ENCODE data around the gene RSPO3.
A peak's percentile ranks its signal among the peaks of the same experiment; 100 is the strongest.

Gene RSPO3

GRCh38 chr6:127147534-127147933 lies 29.1 kb downstream of the RSPO3 start:
- no peaks in the 10 kb centered on the region for H3K9me2 ChIP-seq (replicated peaks; ENCODE audit: low read depth, low read length)
- H3F3A ChIP-seq (ENCODE audit: low read depth) = no peaks in the 10 kb centered on the region
- no peaks in the 10 kb centered on the region for H3K79me2 ChIP-seq (ENCODE audit: insufficient read depth, low read length)
- TF ChIP-seq CTCF (conservative IDR thresholded peaks at IDR 0.05; ENCODE audit: low read length) = no peak
- TF ChIP-seq EZH2phosphoT487 (IDR thresholded peaks at IDR 0.05; ENCODE audit: borderline replicate concordance) = no peak
- no peaks in the 10 kb centered on the region for H4K20me1 ChIP-seq (ENCODE audit: insufficient read depth, low read length, poor library complexity, severe bottlenecking)
- no peaks in the 10 kb centered on the region for H3K9me3 ChIP-seq (ENCODE audit: insufficient read depth, low read depth, low read length)
- H3K4me3 ChIP-seq (ENCODE audit: low read length, poor library complexity, severe bottlenecking) = no peak overlapping the region
- peak overlapping the region; percentile 31; the same call in 1 of the 2 replicates for H2AFZ ChIP-seq (ENCODE audit: low read length)
- H3K27me3 ChIP-seq (ENCODE audit: insufficient read depth, low read length, poor library complexity, severe bottlenecking) = no peaks in the 10 kb centered on the region
- H3K4me2 ChIP-seq (ENCODE audit: low read depth, low read length, poor library complexity, severe bottlenecking) = no peak overlapping the region
- peaks cover 12% of the 10 kb centered on the region for H3K4me1 ChIP-seq (ENCODE audit: insufficient read depth, low read length, poor library complexity, severe bottlenecking)
- no peak overlapping the region for H3K9ac ChIP-seq (ENCODE audit: low read depth, low read length, poor library complexity, severe bottlenecking)
- no peaks in the 10 kb centered on the region for H3K36me3 ChIP-seq (ENCODE audit: insufficient read depth, low read length)

- no peaks in the 10 kb centered on the region for H3K9me3 ChIP-seq (ENCODE audit: insufficient read depth, low read depth, low read length)
- H3K36me3 ChIP-seq (ENCODE audit: insufficient read depth, low read length) = no peaks in the 10 kb centered on the region
- H3K9ac ChIP-seq (ENCODE audit: low read depth, low read length, poor library complexity, severe bottlenecking) = no peak overlapping the region
- TF ChIP-seq CTCF (conservative IDR thresholded peaks at IDR 0.05; ENCODE audit: low read length) (no peak), EZH2phosphoT487 (IDR thresholded peaks at IDR 0.05; ENCODE audit: borderline replicate concordance) (no peak)
- no peak overlapping the region for H3K4me3 ChIP-seq (ENCODE audit: low read length, poor library complexity, severe bottlenecking)
- no peak overlapping the region for H2AFZ ChIP-seq (ENCODE audit: low read length)
- no peaks in the 10 kb centered on the region for H3F3A ChIP-seq (ENCODE audit: low read depth)
- peaks cover 12% of the 10 kb centered on the region for H3K4me1 ChIP-seq (ENCODE audit: insufficient read depth, low read length, poor library complexity, severe bottlenecking)
- H3K9me2 ChIP-seq (replicated peaks; ENCODE audit: low read depth, low read length) = no peaks in the 10 kb centered on the region
- no peak overlapping the region for H3K4me2 ChIP-seq (ENCODE audit: low read depth, low read length, poor library complexity, severe bottlenecking)
- no peaks in the 10 kb centered on the region for H3K79me2 ChIP-seq (ENCODE audit: insufficient read depth, low read length)
- H4K20me1 ChIP-seq (ENCODE audit: insufficient read depth, low read length, poor library complexity, severe bottlenecking) = no peaks in the 10 kb centered on the region
- H3K27me3 ChIP-seq (ENCODE audit: insufficient read depth, low read length, poor library complexity, severe bottlenecking) = no peaks in the 10 kb centered on the region
Observed at GRCh38 chr6:127148511-127148910, 30.0 kb downstream of the RSPO3 start.

GRCh38 chr6:127154509-127154908 lies 36.0 kb downstream of the RSPO3 start:
- no peak overlapping the region for H3K4me3 ChIP-seq (ENCODE audit: low read length, poor library complexity, severe bottlenecking)
- TF ChIP-seq EZH2phosphoT487 (IDR thresholded peaks at IDR 0.05; ENCODE audit: borderline replicate concordance) = no peak
- TF ChIP-seq CTCF (conservative IDR thresholded peaks at IDR 0.05; ENCODE audit: low read length) = no peak
- no peak overlapping the region for H2AFZ ChIP-seq (ENCODE audit: low read length)
- no peaks in the 10 kb centered on the region for H3K79me2 ChIP-seq (ENCODE audit: insufficient read depth, low read length)
- no peaks in the 10 kb centered on the region for H4K20me1 ChIP-seq (ENCODE audit: insufficient read depth, low read length, poor library complexity, severe bottlenecking)
- H3K36me3 ChIP-seq (ENCODE audit: insufficient read depth, low read length) = no peaks in the 10 kb centered on the region
- no peaks in the 10 kb centered on the region for H3K9me3 ChIP-seq (ENCODE audit: insufficient read depth, low read depth, low read length)
- H3K27me3 ChIP-seq (ENCODE audit: insufficient read depth, low read length, poor library complexity, severe bottlenecking) = no peaks in the 10 kb centered on the region
- no peaks in the 10 kb centered on the region for H3K9me2 ChIP-seq (replicated peaks; ENCODE audit: low read depth, low read length)
- no peaks in the 10 kb centered on the region for H3F3A ChIP-seq (ENCODE audit: low read depth)
- H3K4me2 ChIP-seq (ENCODE audit: low read depth, low read length, poor library complexity, severe bottlenecking) = no peak overlapping the region
- no peak overlapping the region for H3K9ac ChIP-seq (ENCODE audit: low read depth, low read length, poor library complexity, severe bottlenecking)
- no peaks in the 10 kb centered on the region for H3K4me1 ChIP-seq (ENCODE audit: insufficient read depth, low read length, poor library complexity, severe bottlenecking)
